Ascending aorta (tissue), 2 donors: ENCODE data around the gene LRRC7. TPM values are rescaled to one million over a fixed set of nuclear protein-coding genes. Genes with fewer than 3 reads are reported as not detected.

Experiments
- DNase-seq, 2 donors: peaks; one replicate each; pipeline ENCODE4 v3.0.0-alpha.2; 2019; ENCODE audit warnings: low spot score in 2 of 2
- H3K27ac ChIP-seq, 2 donors: fragments of 200-600 bp; sonication (generic); one replicate each; pipeline ENCODE4 v1.5.1; 2016 to 2017; ENCODE audit warnings: mild to moderate bottlenecking in 1 of 2
- H3K27me3 ChIP-seq: fragments of 200-600 bp; sonication (generic); one replicate; pipeline ENCODE4 v1.5.1; 2017
- H3K36me3 ChIP-seq, 2 donors: fragments of 200-600 bp; sonication (generic); one replicate each; pipeline ENCODE4 v1.5.1; 2016
- H3K4me1 ChIP-seq, 2 donors: fragments of 200-600 bp; sonication (generic); one replicate each; pipeline ENCODE4 v1.5.1; 2016 to 2017; ENCODE audit warnings: mild to moderate bottlenecking in 1 of 2
- H3K4me3 ChIP-seq, 2 donors: fragments of 200-600 bp; sonication (generic); one replicate each; pipeline ENCODE4 v1.5.1; 2016 to 2017; ENCODE audit warnings: mild to moderate bottlenecking in 1 of 2
- H3K9me3 ChIP-seq, 2 donors: fragments of 200-600 bp; sonication (generic); one replicate each; pipeline ENCODE4 v1.5.1; 2016
- intact Hi-C: fragments of 100-400 bp; cut with DNase I; formaldehyde crosslinking; loops from one replicate; pipeline ENCODE4 v1.15.1; 2023
- total RNA-seq: library from RNA; depleted of rRNA; stranded (reverse); fragments of >200 nt; gene quantifications from one replicate; pipeline ENCODE4 v1.1.0, GENCODE V29; 2016
- TF ChIP-seq, protein P1 (sequence below), 3 experiments: fragments of 200-600 bp in 2 of 3; fragments of 450-650 bp in 1 of 3; sonication (generic) in 2 of 3; IDR thresholded peaks; one replicate each; pipeline ENCODE4 v1.5.1; 2016 to 2019; ENCODE audit warnings: antibody characterized with exemption in 3 of 3, mild to moderate bottlenecking in 1 of 3, moderate library complexity in 1 of 3

LRRC7 gene
- total RNA-seq, 1 donor from 2014 or later, result not detected

DNA sequence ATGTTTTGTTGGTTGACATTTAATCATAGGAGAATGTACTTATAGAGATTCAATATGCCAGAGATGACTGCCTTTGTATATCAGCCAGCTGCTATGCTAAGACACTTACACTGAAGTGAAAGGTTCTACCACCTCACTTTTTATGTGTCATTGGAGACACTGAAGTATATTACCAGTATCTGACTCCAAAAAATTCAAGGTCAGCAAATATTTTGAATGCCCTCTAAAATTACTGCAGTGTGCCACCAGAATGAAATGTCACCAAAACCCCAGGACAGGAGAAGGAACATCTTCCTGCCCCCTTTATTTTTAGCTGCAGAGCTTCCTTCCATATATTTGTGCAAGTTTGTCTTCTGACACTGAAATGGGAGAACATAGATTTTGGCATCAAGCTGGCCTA lies 496.1 kb downstream of the LRRC7 start:
- no peak overlapping the region for H3K27ac ChIP-seq
- H3K36me3 ChIP-seq, result no peaks in the 10 kb centered on the region
- TF ChIP-seq, protein P1, sequence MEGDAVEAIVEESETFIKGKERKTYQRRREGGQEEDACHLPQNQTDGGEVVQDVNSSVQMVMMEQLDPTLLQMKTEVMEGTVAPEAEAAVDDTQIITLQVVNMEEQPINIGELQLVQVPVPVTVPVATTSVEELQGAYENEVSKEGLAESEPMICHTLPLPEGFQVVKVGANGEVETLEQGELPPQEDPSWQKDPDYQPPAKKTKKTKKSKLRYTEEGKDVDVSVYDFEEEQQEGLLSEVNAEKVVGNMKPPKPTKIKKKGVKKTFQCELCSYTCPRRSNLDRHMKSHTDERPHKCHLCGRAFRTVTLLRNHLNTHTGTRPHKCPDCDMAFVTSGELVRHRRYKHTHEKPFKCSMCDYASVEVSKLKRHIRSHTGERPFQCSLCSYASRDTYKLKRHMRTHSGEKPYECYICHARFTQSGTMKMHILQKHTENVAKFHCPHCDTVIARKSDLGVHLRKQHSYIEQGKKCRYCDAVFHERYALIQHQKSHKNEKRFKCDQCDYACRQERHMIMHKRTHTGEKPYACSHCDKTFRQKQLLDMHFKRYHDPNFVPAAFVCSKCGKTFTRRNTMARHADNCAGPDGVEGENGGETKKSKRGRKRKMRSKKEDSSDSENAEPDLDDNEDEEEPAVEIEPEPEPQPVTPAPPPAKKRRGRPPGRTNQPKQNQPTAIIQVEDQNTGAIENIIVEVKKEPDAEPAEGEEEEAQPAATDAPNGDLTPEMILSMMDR (IDR thresholded peaks at IDR 0.05), result no peak
- H3K27me3 ChIP-seq, result no peaks in the 10 kb centered on the region
- intact Hi-C loops, result no loop called here
- H3K4me3 ChIP-seq, result no peak overlapping the region
- no peak for DNase-seq
- no peaks in the 10 kb centered on the region for H3K9me3 ChIP-seq
- no peaks in the 10 kb centered on the region for H3K4me1 ChIP-seq

DNA sequence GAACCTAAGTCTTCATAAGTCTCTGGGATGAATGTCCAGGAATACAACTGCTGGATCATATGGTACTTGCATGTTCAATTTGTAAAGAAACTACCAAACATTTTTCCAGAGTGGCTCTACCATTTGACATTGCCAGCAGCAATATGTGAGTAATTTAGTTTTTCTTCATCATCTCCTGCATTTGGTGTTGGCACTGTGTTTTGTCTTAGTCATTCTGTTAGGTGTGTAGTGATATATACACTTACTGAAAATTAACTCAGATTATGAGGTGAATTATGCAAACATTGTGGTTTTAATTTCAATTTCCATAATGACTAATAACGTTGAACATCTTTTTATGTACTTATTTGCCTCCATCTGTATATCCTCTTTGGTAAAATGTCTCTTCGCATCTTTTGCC lies 499.0 kb downstream of the LRRC7 start:
- intact Hi-C loops, result no loop called here
- Histone ChIP-seq H3K4me1 (peaks cover 0 to under 1% of the 10 kb centered on the region in 2 donors), H3K4me3 (no peak overlapping the region)

DNA sequence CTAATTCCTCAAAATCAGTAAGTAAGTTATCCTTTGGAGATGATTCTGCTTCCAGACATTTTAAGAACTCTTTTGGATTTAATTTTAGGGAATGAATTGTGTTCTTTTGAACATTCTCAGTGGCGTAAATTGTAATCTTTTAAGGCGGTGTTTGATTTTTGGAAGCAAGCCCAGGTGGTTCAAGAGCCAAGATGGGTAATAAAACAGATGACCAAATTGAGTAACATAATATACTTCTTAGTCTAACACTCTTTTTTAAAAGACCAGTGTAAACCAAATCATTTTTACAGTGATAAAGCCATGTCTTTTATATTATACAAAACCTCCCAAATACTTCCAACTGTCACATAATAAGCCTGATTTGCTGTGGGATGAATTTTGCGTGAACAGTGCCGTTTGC lies 503.9 kb downstream of the LRRC7 start:
- H3K9me3 ChIP-seq, result no peaks in the 10 kb centered on the region
- intact Hi-C loops, result no loop called here
- no peak overlapping the region for H3K27ac ChIP-seq
- no peaks in the 10 kb centered on the region for H3K36me3 ChIP-seq
- DNase-seq, result no peak
- H3K4me1 ChIP-seq, result peaks cover 0 to 3% of the 10 kb centered on the region in 2 donors
- TF ChIP-seq, protein P1 (IDR thresholded peaks at IDR 0.05), result no peak
- H3K4me3 ChIP-seq, result no peak overlapping the region
- H3K27me3 ChIP-seq, result no peaks in the 10 kb centered on the region

More for the DNA sequence above, 499.0 kb downstream of the LRRC7 start:
- no peaks in the 10 kb centered on the region for H3K36me3 ChIP-seq
- no peak overlapping the region for H3K27ac ChIP-seq
- TF ChIP-seq, protein P1 (IDR thresholded peaks at IDR 0.05), result no peak
- no peak for DNase-seq
- H3K9me3 ChIP-seq, result no peaks in the 10 kb centered on the region
- no peaks in the 10 kb centered on the region for H3K27me3 ChIP-seq

DNA sequence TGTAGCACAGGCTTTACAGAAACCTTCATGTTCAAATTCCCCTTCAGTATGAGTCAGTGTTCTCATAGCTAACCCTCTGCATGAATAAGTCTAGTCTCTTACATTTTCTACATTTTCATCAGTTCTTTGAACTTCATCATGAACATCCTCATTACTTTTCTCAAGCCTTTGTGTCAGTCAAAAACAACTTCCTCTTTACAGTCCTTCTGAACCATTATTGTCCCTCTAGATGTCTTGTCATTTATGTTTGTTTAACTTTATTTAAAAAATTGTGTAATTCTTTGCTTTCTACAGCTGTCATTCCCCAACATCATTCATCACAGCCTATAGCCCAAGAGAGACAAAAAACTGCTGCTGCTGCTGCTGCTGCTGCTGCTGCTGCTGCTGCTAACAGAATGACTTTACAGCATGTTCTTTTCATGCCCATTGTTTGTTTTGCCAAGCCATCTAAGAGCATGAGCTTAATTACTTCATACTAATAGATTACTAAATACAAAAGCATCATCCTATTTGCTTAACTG lies 504.6 kb downstream of the LRRC7 start:
- H3K4me3 ChIP-seq, result no peak overlapping the region
- H3K27me3 ChIP-seq, result no peaks in the 10 kb centered on the region
- peaks cover 0 to 3% of the 10 kb centered on the region in 2 donors for H3K4me1 ChIP-seq
- intact Hi-C loops, result no loop called here
- no peak overlapping the region for H3K27ac ChIP-seq
- DNase-seq, result no peak
- H3K36me3 ChIP-seq, result no peaks in the 10 kb centered on the region
- TF ChIP-seq, protein P1 (IDR thresholded peaks at IDR 0.05), result no peak
- H3K9me3 ChIP-seq, result no peaks in the 10 kb centered on the region

DNA sequence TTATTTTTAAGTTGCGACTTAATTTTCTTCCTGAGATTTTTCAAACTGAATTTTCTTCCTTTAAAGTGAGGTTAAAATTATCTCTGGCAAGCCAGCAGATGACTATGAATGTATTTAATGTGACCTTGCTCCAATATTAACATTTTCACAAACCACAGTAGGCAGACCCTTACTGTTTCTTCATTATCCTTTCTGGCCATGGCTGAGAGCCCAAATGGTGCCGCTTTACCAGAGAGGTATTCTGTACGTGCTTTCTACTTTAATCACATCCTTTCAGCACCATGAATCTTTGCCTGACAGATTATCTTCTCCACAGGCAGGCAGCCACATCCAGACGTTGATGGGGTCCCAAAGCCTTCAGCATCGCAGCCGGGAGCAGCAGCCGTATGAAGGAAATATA lies 508.0 kb downstream of the LRRC7 start:
- H3K9me3 ChIP-seq, result no peaks in the 10 kb centered on the region
- no peaks in the 10 kb centered on the region for H3K27me3 ChIP-seq
- no peak overlapping the region for H3K4me3 ChIP-seq
- no peak for DNase-seq
- TF ChIP-seq, protein P1 (IDR thresholded peaks at IDR 0.05), result no peak
- H3K4me1 ChIP-seq, result peaks cover 0 to 3% of the 10 kb centered on the region in 2 donors
- intact Hi-C loops, result no loop called here
- H3K27ac ChIP-seq, result no peak overlapping the region
- H3K36me3 ChIP-seq, result no peaks in the 10 kb centered on the region

DNA sequence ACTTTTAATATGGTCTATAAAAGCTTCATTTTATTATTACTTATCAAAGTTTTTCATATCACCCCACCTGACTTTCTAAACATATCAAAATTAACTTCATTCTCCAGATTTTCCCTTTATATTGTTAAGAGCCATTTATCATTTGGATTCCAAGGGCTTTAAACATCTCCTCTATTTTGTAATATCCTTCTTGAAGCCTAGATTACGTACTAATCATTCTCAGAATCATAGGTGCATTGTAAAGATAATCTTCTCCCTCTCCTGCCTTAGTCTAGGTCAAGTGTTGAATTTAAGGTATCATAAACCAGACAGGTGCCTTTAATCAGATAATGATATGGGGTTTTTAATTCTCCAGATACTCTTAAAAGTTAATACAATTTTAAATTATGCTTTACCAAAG lies 509.3 kb downstream of the LRRC7 start:
- Histone ChIP-seq H3K36me3 (no peaks in the 10 kb centered on the region), H3K4me3 (no peak overlapping the region), H3K4me1 (no peaks in the 10 kb centered on the region), H3K27ac (no peak overlapping the region), H3K9me3 (no peaks in the 10 kb centered on the region), H3K27me3 (no peaks in the 10 kb centered on the region)
- intact Hi-C loops, result no loop called here
- DNase-seq, result no peak
- TF ChIP-seq, protein P1 (IDR thresholded peaks at IDR 0.05), result no peak
